K562 (cell line): ENCODE data around the gene WDR90. TPM values are rescaled to one million over a fixed set of nuclear protein-coding genes. Genes with fewer than 3 reads are reported as not detected.
A peak's percentile ranks its signal among the peaks of the same experiment; 100 is the strongest.

Experiments used
- HMG20A ChIP-seq: fragments of 450-650 bp; formaldehyde crosslinking; conservative IDR thresholded peaks from 2 replicates; pipeline ENCODE4 v1.4.0; 2020; ENCODE audit warnings: mild to moderate bottlenecking, mixed read lengths
- JUN ChIP-seq, 2 experiments: sonication (generic) in 1 of 2; formaldehyde crosslinking in 1 of 2; IDR thresholded peaks; 2 replicates each; pipeline versions ENCODE4 v1.6.1 to v1.8.0; 2012 to 2022; ENCODE audit warnings: borderline replicate concordance in 2 of 2, mild to moderate bottlenecking in 2 of 2, improper control_type of control experiment in 1 of 2, low read depth in 1 of 2, low read length in 1 of 2, missing genetic modification reagents in 1 of 2
- NR2C1 ChIP-seq, 2 experiments: fragments of 450-650 bp; IDR thresholded peaks; 2 replicates each; pipeline ENCODE4 v1.6.1; 2017; ENCODE audit warnings: mild to moderate bottlenecking in 2 of 2, antibody characterized with exemption in 1 of 2, inconsistent platforms in 1 of 2, missing compliant biosample characterization in 1 of 2, missing genetic modification characterization in 1 of 2
- POLR2G ChIP-seq: fragments of 200-400 bp; formaldehyde crosslinking; IDR thresholded peaks from 2 replicates; pipeline ENCODE4 v1.6.1; 2017; ENCODE audit warnings: low read depth, mild to moderate bottlenecking, antibody characterized with exemption, low read length, moderate library complexity
- SMAD3 ChIP-seq: fragments of 450-650 bp; formaldehyde crosslinking; conservative IDR thresholded peaks from 2 replicates; pipeline ENCODE4 v1.4.0; 2020; ENCODE audit warnings: mild to moderate bottlenecking
- STAG1 ChIP-seq: sonication (generic); formaldehyde crosslinking; IDR thresholded peaks from 2 replicates; pipeline ENCODE4 v1.5.0; 2020; ENCODE audit warnings: missing genetic modification reagents, borderline replicate concordance
- ZNF274 ChIP-seq: IDR thresholded peaks from 2 replicates; pipeline ENCODE4 v1.6.1; 2011; ENCODE audit warnings: low read depth, mild to moderate bottlenecking, low read length, moderate library complexity, borderline replicate concordance
- polyA plus RNA-seq, 8 experiments: library from polyadenylated mRNA; depleted of rRNA in 4 of 8; stranded (reverse) in 5 of 8; unstranded in 3 of 8; fragments of >200 nt; fragmentation: Nextera tagmentation in 2 of 8; fragmentation: Illumina TruSeq in 1 of 8; extraction: Ambion mirVana in 2 of 8; extraction: Trizol in 1 of 8; gene quantifications; 2 replicates each; pipeline versions ENCODE4 v1.2.1 to v1.2.3, GENCODE V29; 2011 to 2014; ENCODE audit warnings: inconsistent platforms in 1 of 8, missing spikeins in 1 of 8
- total RNA-seq, 7 experiments: library from RNA; depleted of rRNA in 6 of 7; stranded (reverse); fragments of >200 nt in 6 of 7; fragmentation: Illumina TruSeq in 2 of 7; extraction: Trizol in 2 of 7; gene quantifications; 2 replicates each; pipeline versions ENCODE4 v1.2.1 to v1.2.3, GENCODE V29; 2011 to 2021; ENCODE audit warnings: low replicate concordance in 1 of 7
- TF ChIP-seq, protein P1 (sequence below): fragments of 450-650 bp; IDR thresholded peaks from 2 replicates; pipeline ENCODE4 v1.6.1; 2016
- TF ChIP-seq, protein P2 (sequence below): fragments of 250-450 bp; sonication (Bioruptor Pico); IDR thresholded peaks from 2 replicates; pipeline ENCODE4 v1.4.0; 2020; ENCODE audit warnings: mild to moderate bottlenecking, moderate library complexity
- TF ChIP-seq, protein P3 (sequence below): sonication (generic); formaldehyde crosslinking; IDR thresholded peaks from 2 replicates; pipeline ENCODE4 v1.4.0; 2020; ENCODE audit warnings: mild to moderate bottlenecking, missing genetic modification reagents
- TF ChIP-seq, protein P4 (sequence below): fragments of 450-650 bp; conservative IDR thresholded peaks from 2 replicates; pipeline ENCODE4 v1.6.1; 2016; ENCODE audit warnings: missing genetic modification characterization, low read depth, mild to moderate bottlenecking, control low read depth, missing compliant biosample characterization
- TF ChIP-seq, protein P5 (sequence below): conservative IDR thresholded peaks from 2 replicates; pipeline ENCODE4 v1.6.1; 2011; ENCODE audit warnings: low read depth, mild to moderate bottlenecking, low read length; ENCODE audit not compliant: control insufficient read depth

Gene WDR90
- total and polyA plus RNA-seq, 9 of the 15 experiments (the other 6 are each of a cell fraction or from before 2014, with no cell fraction given): 0.44 to 12.6 (median 3.3) TPM

DNA sequence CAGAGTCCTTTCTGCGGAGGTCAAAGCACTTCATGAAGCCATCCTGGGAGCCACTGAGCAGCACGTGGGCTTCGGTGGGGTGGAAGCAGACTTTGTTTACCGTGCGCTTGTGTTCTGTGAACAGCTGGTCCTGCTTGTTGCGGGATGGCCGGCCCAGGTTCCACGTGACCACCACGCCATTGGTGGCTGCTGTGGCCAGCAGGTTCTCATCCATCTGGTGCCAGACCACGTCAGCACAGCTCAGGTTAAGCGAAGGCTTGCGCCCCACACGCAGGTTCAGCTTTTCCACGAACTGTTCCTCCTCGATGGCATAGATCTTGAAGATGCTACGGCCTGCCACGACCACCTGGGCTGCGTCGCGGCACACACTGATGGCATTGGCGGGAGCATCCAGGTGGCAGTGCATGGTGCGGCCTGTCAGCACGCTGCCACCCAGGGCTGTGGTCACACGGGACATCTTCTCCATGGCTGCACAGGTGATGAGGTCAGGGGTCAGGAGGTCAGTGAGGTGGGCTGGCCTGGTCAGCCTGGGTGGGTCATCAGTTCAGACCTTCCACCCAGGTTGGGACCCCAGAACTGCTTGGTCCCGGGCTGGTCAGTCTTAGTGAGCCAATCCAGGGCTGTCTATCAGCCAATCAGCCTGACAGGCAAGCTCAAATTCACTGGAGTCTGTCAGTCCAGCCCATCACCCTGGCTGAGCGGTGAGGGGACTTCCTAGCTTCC is 40.2 kb downstream of the WDR90 start (continued):
- TF ChIP-seq JUN (IDR thresholded peaks at IDR 0.05; ENCODE audit: borderline replicate concordance, low read depth, low read length): no peak
- TF ChIP-seq JUN (CRISPR knock-in tag; IDR thresholded peaks at IDR 0.05; ENCODE audit: borderline replicate concordance): peak; percentile 43; the same call in 1 of the 2 replicates
- TF ChIP-seq, protein P1, sequence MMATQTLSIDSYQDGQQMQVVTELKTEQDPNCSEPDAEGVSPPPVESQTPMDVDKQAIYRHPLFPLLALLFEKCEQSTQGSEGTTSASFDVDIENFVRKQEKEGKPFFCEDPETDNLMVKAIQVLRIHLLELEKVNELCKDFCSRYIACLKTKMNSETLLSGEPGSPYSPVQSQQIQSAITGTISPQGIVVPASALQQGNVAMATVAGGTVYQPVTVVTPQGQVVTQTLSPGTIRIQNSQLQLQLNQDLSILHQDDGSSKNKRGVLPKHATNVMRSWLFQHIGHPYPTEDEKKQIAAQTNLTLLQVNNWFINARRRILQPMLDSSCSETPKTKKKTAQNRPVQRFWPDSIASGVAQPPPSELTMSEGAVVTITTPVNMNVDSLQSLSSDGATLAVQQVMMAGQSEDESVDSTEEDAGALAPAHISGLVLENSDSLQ: peak; percentile 44; the same call in 1 of the 2 replicates
- TF ChIP-seq, protein P2, sequence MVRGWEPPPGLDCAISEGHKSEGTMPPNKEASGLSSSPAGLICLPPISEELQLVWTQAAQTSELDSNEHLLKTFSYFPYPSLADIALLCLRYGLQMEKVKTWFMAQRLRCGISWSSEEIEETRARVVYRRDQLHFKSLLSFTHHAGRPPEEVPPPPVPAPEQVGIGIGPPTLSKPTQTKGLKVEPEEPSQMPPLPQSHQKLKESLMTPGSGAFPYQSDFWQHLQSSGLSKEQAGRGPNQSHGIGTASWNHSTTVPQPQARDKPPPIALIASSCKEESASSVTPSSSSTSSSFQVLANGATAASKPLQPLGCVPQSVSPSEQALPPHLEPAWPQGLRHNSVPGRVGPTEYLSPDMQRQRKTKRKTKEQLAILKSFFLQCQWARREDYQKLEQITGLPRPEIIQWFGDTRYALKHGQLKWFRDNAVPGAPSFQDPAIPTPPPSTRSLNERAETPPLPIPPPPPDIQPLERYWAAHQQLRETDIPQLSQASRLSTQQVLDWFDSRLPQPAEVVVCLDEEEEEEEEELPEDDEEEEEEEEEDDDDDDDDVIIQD (CRISPR knock-in tag): no peak
- peak; percentile 22; the same call in 1 of the 2 replicates for TF ChIP-seq POLR2G
- TF ChIP-seq, protein P3, sequence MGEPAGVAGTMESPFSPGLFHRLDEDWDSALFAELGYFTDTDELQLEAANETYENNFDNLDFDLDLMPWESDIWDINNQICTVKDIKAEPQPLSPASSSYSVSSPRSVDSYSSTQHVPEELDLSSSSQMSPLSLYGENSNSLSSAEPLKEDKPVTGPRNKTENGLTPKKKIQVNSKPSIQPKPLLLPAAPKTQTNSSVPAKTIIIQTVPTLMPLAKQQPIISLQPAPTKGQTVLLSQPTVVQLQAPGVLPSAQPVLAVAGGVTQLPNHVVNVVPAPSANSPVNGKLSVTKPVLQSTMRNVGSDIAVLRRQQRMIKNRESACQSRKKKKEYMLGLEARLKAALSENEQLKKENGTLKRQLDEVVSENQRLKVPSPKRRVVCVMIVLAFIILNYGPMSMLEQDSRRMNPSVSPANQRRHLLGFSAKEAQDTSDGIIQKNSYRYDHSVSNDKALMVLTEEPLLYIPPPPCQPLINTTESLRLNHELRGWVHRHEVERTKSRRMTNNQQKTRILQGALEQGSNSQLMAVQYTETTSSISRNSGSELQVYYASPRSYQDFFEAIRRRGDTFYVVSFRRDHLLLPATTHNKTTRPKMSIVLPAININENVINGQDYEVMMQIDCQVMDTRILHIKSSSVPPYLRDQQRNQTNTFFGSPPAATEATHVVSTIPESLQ (CRISPR knock-in tag): no peak
- no peak for TF ChIP-seq SMAD3 (CRISPR knock-in tag)
- TF ChIP-seq ZNF274: no peak
- TF ChIP-seq HMG20A (CRISPR knock-in tag): no peak
- TF ChIP-seq NR2C1 (IDR thresholded peaks at IDR 0.05): peak; percentile 45; the same call in 1 of the 2 replicates
- peak; percentile 54 for TF ChIP-seq NR2C1 (tag; IDR thresholded peaks at IDR 0.05)
- 0 out of 2 replicates have a peak, but pooled peaks have one; percentile 6 for TF ChIP-seq STAG1 (CRISPR knock-in tag)
- TF ChIP-seq, protein P4, sequence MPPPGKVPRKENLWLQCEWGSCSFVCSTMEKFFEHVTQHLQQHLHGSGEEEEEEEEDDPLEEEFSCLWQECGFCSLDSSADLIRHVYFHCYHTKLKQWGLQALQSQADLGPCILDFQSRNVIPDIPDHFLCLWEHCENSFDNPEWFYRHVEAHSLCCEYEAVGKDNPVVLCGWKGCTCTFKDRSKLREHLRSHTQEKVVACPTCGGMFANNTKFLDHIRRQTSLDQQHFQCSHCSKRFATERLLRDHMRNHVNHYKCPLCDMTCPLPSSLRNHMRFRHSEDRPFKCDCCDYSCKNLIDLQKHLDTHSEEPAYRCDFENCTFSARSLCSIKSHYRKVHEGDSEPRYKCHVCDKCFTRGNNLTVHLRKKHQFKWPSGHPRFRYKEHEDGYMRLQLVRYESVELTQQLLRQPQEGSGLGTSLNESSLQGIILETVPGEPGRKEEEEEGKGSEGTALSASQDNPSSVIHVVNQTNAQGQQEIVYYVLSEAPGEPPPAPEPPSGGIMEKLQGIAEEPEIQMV: no peak
- TF ChIP-seq, protein P5, sequence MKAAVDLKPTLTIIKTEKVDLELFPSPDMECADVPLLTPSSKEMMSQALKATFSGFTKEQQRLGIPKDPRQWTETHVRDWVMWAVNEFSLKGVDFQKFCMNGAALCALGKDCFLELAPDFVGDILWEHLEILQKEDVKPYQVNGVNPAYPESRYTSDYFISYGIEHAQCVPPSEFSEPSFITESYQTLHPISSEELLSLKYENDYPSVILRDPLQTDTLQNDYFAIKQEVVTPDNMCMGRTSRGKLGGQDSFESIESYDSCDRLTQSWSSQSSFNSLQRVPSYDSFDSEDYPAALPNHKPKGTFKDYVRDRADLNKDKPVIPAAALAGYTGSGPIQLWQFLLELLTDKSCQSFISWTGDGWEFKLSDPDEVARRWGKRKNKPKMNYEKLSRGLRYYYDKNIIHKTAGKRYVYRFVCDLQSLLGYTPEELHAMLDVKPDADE: 0 out of 2 replicates have a peak, but pooled peaks have one; percentile 18
